ENCODE results near the gene SRPK3.

GRCh38 chrX:153812220-153812619 lies 31.4 kb downstream of the SRPK3 start:
- TF ChIP-seq, protein P1, sequence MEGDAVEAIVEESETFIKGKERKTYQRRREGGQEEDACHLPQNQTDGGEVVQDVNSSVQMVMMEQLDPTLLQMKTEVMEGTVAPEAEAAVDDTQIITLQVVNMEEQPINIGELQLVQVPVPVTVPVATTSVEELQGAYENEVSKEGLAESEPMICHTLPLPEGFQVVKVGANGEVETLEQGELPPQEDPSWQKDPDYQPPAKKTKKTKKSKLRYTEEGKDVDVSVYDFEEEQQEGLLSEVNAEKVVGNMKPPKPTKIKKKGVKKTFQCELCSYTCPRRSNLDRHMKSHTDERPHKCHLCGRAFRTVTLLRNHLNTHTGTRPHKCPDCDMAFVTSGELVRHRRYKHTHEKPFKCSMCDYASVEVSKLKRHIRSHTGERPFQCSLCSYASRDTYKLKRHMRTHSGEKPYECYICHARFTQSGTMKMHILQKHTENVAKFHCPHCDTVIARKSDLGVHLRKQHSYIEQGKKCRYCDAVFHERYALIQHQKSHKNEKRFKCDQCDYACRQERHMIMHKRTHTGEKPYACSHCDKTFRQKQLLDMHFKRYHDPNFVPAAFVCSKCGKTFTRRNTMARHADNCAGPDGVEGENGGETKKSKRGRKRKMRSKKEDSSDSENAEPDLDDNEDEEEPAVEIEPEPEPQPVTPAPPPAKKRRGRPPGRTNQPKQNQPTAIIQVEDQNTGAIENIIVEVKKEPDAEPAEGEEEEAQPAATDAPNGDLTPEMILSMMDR (IDR thresholded peaks at IDR 0.05): no peak
- TF ChIP-seq POLR2A (IDR thresholded peaks at IDR 0.05; ENCODE audit: low read length) (no peak), RNF2 (IDR thresholded peaks at IDR 0.05; ENCODE audit: borderline replicate concordance, low read depth) (no peak), USF2 (IDR thresholded peaks at IDR 0.05) (no peak), RAD21 (conservative IDR thresholded peaks at IDR 0.05 in 1 of 2, IDR thresholded peaks at IDR 0.05 in 1 of 2) (no peak), CBX8 (IDR thresholded peaks at IDR 0.05) (no peak), TP53 (CRISPR knock-in tag; IDR thresholded peaks at IDR 0.05) (no peak), MAZ (IDR thresholded peaks at IDR 0.05; ENCODE audit: borderline replicate concordance, low read depth, low read length) (no peak), CEBPB (IDR thresholded peaks at IDR 0.05) (no peak), CHD2 (IDR thresholded peaks at IDR 0.05; ENCODE audit: low read length, partially characterized antibody) (no peak), PHF8 (IDR thresholded peaks at IDR 0.05; ENCODE audit: borderline replicate concordance, low read depth) (no peak)
- TF ChIP-seq, protein P2, sequence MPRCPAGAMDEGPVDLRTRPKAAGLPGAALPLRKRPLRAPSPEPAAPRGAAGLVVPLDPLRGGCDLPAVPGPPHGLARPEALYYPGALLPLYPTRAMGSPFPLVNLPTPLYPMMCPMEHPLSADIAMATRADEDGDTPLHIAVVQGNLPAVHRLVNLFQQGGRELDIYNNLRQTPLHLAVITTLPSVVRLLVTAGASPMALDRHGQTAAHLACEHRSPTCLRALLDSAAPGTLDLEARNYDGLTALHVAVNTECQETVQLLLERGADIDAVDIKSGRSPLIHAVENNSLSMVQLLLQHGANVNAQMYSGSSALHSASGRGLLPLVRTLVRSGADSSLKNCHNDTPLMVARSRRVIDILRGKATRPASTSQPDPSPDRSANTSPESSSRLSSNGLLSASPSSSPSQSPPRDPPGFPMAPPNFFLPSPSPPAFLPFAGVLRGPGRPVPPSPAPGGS (IDR thresholded peaks at IDR 0.05): no peak
- TF ChIP-seq, protein P3, sequence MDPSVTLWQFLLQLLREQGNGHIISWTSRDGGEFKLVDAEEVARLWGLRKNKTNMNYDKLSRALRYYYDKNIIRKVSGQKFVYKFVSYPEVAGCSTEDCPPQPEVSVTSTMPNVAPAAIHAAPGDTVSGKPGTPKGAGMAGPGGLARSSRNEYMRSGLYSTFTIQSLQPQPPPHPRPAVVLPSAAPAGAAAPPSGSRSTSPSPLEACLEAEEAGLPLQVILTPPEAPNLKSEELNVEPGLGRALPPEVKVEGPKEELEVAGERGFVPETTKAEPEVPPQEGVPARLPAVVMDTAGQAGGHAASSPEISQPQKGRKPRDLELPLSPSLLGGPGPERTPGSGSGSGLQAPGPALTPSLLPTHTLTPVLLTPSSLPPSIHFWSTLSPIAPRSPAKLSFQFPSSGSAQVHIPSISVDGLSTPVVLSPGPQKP (IDR thresholded peaks at IDR 0.05; ENCODE audit: low read depth, low read length): no peak
